GM23338 (cell line): Measurements from ENCODE around the gene TRAPPC14. TPM values are rescaled to one million over a fixed set of nuclear protein-coding genes. Genes with fewer than 3 reads are reported as not detected.

Experiments
- ATAC-seq: fragments of 200-7000 bp; cut with Tn5 transposase; 3 replicates; pipeline ENCODE4 v1.9.1; 2020
- DNase-seq: peaks from one replicate; pipeline ENCODE4 v3.0.0-alpha.2; 2015; ENCODE audit warnings: low spot score
- H2AFZ ChIP-seq: fragments of 200-600 bp; sonication (generic); 2 replicates; pipeline ENCODE4 v1.8.0; 2016; ENCODE audit warnings: antibody characterized with exemption, mild to moderate bottlenecking, moderate library complexity
- H3F3A ChIP-seq: fragments of 200-600 bp; sonication (generic); replicated peaks from 2 replicates; pipeline ENCODE4 v1.8.0; 2017; ENCODE audit warnings: antibody characterized with exemption, mixed run types, low read depth
- H3K27ac ChIP-seq: fragments of 200-600 bp; sonication (generic); 2 replicates; pipeline ENCODE4 v1.6.1; 2016; ENCODE audit warnings: low read depth
- H3K27me3 ChIP-seq: fragments of 200-600 bp; sonication (generic); 2 replicates; pipeline ENCODE4 v1.8.0; 2016; ENCODE audit warnings: mild to moderate bottlenecking, mixed run types, moderate library complexity; ENCODE audit not compliant: insufficient read depth
- H3K36me3 ChIP-seq: fragments of 200-600 bp; sonication (generic); 2 replicates; pipeline ENCODE4 v1.8.0; 2016; ENCODE audit warnings: mild to moderate bottlenecking; ENCODE audit not compliant: insufficient read depth
- H3K4me1 ChIP-seq: fragments of 200-600 bp; sonication (generic); 2 replicates; pipeline ENCODE4 v1.8.0; 2016; ENCODE audit warnings: mild to moderate bottlenecking, moderate library complexity; ENCODE audit not compliant: insufficient read depth
- H3K4me2 ChIP-seq: fragments of 200-600 bp; sonication (generic); 2 replicates; pipeline ENCODE4 v1.7.1; 2017; ENCODE audit warnings: mixed run types
- H3K4me3 ChIP-seq: fragments of 200-600 bp; sonication (generic); 2 replicates; pipeline ENCODE4 v1.6.1; 2016; ENCODE audit warnings: mixed run types
- H3K79me2 ChIP-seq: fragments of 200-600 bp; sonication (generic); replicated peaks from 2 replicates; pipeline ENCODE4 v1.8.0; 2017; ENCODE audit warnings: mild to moderate bottlenecking; ENCODE audit not compliant: insufficient read depth
- H3K9me2 ChIP-seq: fragments of 200-600 bp; sonication (generic); 2 replicates; pipeline ENCODE4 v1.8.0; 2017; ENCODE audit not compliant: insufficient read depth
- H4K20me1 ChIP-seq: fragments of 200-600 bp; sonication (generic); replicated peaks from 2 replicates; pipeline ENCODE4 v1.8.0; 2017; ENCODE audit warnings: mild to moderate bottlenecking; ENCODE audit not compliant: insufficient read depth
- H3K27ac Mint-ChIP-seq: 2 replicates; pipeline ENCODE4 v1.8.0; 2020; ENCODE audit warnings: inconsistent platforms, mild to moderate bottlenecking, moderate library complexity, mixed read lengths
- H3K27me3 Mint-ChIP-seq: 3 replicates; pipeline ENCODE4 v1.8.0; 2022; ENCODE audit warnings: low read depth, mild to moderate bottlenecking, moderate library complexity, mixed read lengths, inconsistent platforms; ENCODE audit not compliant: insufficient read depth, poor library complexity
- H3K36me3 Mint-ChIP-seq: 3 replicates; pipeline ENCODE4 v1.8.0; 2021; ENCODE audit warnings: low read depth, mild to moderate bottlenecking, inconsistent platforms, moderate library complexity, mixed read lengths
- H3K4me1 Mint-ChIP-seq: 3 replicates; pipeline ENCODE4 v1.8.0; 2020; ENCODE audit warnings: mild to moderate bottlenecking, inconsistent platforms, mixed read lengths
- H3K4me3 Mint-ChIP-seq: 3 replicates; pipeline ENCODE4 v1.8.0; 2021; ENCODE audit warnings: moderate library complexity, mild to moderate bottlenecking, inconsistent platforms, mixed read lengths
- H3K9me3 Mint-ChIP-seq: 3 replicates; pipeline ENCODE4 v1.8.0; 2020; ENCODE audit warnings: moderate library complexity, mild to moderate bottlenecking, inconsistent platforms, mixed read lengths
- CREB1 ChIP-seq: fragments of 250-450 bp; sonication (Bioruptor Pico); IDR thresholded peaks from 2 replicates; pipeline ENCODE4 v1.5.0; 2020; ENCODE audit warnings: low read depth, mild to moderate bottlenecking, moderate library complexity
- EZH2 ChIP-seq: fragments of 200-600 bp; sonication (generic); IDR thresholded peaks from one replicate; pipeline ENCODE4 v1.8.0; 2017; ENCODE audit warnings: antibody characterized with exemption, mild to moderate bottlenecking, low read depth; ENCODE audit not compliant: unreplicated experiment
- EZH2phosphoT487 ChIP-seq: fragments of 200-600 bp; sonication (generic); IDR thresholded peaks from one replicate; pipeline ENCODE4 v1.8.1; 2018; ENCODE audit warnings: antibody characterized with exemption; ENCODE audit not compliant: unreplicated experiment
- NANOG ChIP-seq: IDR thresholded peaks from 2 replicates; pipeline ENCODE4 v1.6.1; 2016; ENCODE audit warnings: antibody characterized with exemption, borderline replicate concordance
- POLR2AphosphoS5 ChIP-seq: IDR thresholded peaks from 2 replicates; pipeline ENCODE4 v1.6.1; 2016; ENCODE audit warnings: antibody characterized with exemption, low read depth
- STAT1 ChIP-seq: IDR thresholded peaks from one replicate; pipeline ENCODE4 v1.6.1; 2016; ENCODE audit warnings: antibody characterized with exemption; ENCODE audit not compliant: unreplicated experiment
- ZNF114 ChIP-seq: fragments of 250-450 bp; sonication (Bioruptor Pico); IDR thresholded peaks from 2 replicates; pipeline ENCODE4 v1.5.0; 2020; ENCODE audit warnings: mild to moderate bottlenecking, moderate library complexity
- polyA plus RNA-seq: library from polyadenylated mRNA; unstranded; fragments of >200 nt; fragmentation: Nextera tagmentation; extraction: Ambion mirVana; gene quantifications from 2 replicates; pipeline ENCODE4 v1.2.1, GENCODE V29; 2016
- total RNA-seq: library from RNA; depleted of rRNA; stranded (reverse); fragments of >200 nt; shearing (Covaris generic); gene quantifications from 2 replicates; pipeline ENCODE4 v1.2.3, GENCODE V29; 2014
- TF ChIP-seq, protein P1 (sequence below): IDR thresholded peaks from one replicate; pipeline ENCODE4 v1.6.1; 2018; ENCODE audit warnings: antibody characterized with exemption; ENCODE audit not compliant: unreplicated experiment
- TF ChIP-seq, protein P2 (sequence below): fragments of 250-450 bp; sonication (Bioruptor Pico); IDR thresholded peaks from 2 replicates; pipeline ENCODE4 v1.5.0; 2020; ENCODE audit warnings: mild to moderate bottlenecking, moderate library complexity

TRAPPC14 gene
- total and polyA plus RNA-seq, 2 experiments from 2014 or later, result 9.3 to 15.7 TPM

DNA sequence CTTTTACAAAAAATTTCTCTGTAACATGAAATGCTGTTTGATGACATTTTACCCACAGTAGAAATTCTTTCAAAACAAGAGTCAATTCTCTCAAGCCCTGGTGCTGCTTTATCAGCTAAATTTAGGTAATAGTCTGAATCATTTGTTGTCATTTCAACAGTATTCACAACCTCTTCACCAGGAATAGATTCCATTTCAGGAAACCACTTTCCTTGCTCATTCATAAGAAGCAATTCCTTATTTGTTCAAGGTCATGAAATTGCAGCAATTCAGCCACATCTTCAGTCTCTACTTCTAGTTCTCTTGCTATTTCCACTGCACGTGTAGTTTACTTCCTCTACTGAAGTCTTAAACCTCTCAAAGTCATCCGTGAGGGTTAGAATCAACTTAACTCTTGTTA is 33.3 kb upstream of the TRAPPC14 start:
- Histone ChIP-seq H3K27me3 (no peaks in the 10 kb centered on the region), H3K4me2 (no peak overlapping the region), H4K20me1 (no peaks in the 10 kb centered on the region), H3F3A (no peaks in the 10 kb centered on the region), H3K9me2 (no peaks in the 10 kb centered on the region), H3K4me1 (no peaks in the 10 kb centered on the region), H3K27ac (no peak overlapping the region), H3K36me3 (no peaks in the 10 kb centered on the region), H3K4me3 (no peak overlapping the region), H2AFZ (no peak overlapping the region), H3K79me2 (no peaks in the 10 kb centered on the region)
- Mint-ChIP-seq H3K4me1 (peaks cover 10% of the 10 kb centered on the region), H3K27me3 (peaks cover 2% of the 10 kb centered on the region), H3K27ac (no peak overlapping the region), H3K9me3 (no peaks in the 10 kb centered on the region; the same call in 2 of the 3 replicates), H3K4me3 (no peak overlapping the region), H3K36me3 (no peaks in the 10 kb centered on the region)
- TF ChIP-seq NANOG, result no peak
- TF ChIP-seq POLR2AphosphoS5, result no peak
- TF ChIP-seq EZH2, result no peak
- no peak for TF ChIP-seq CREB1 (CRISPR knock-in tag)
- TF ChIP-seq, protein P1, sequence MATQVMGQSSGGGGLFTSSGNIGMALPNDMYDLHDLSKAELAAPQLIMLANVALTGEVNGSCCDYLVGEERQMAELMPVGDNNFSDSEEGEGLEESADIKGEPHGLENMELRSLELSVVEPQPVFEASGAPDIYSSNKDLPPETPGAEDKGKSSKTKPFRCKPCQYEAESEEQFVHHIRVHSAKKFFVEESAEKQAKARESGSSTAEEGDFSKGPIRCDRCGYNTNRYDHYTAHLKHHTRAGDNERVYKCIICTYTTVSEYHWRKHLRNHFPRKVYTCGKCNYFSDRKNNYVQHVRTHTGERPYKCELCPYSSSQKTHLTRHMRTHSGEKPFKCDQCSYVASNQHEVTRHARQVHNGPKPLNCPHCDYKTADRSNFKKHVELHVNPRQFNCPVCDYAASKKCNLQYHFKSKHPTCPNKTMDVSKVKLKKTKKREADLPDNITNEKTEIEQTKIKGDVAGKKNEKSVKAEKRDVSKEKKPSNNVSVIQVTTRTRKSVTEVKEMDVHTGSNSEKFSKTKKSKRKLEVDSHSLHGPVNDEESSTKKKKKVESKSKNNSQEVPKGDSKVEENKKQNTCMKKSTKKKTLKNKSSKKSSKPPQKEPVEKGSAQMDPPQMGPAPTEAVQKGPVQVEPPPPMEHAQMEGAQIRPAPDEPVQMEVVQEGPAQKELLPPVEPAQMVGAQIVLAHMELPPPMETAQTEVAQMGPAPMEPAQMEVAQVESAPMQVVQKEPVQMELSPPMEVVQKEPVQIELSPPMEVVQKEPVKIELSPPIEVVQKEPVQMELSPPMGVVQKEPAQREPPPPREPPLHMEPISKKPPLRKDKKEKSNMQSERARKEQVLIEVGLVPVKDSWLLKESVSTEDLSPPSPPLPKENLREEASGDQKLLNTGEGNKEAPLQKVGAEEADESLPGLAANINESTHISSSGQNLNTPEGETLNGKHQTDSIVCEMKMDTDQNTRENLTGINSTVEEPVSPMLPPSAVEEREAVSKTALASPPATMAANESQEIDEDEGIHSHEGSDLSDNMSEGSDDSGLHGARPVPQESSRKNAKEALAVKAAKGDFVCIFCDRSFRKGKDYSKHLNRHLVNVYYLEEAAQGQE, result no peak
- no peak for TF ChIP-seq STAT1
- TF ChIP-seq EZH2phosphoT487, result no peak
- TF ChIP-seq, protein P2, sequence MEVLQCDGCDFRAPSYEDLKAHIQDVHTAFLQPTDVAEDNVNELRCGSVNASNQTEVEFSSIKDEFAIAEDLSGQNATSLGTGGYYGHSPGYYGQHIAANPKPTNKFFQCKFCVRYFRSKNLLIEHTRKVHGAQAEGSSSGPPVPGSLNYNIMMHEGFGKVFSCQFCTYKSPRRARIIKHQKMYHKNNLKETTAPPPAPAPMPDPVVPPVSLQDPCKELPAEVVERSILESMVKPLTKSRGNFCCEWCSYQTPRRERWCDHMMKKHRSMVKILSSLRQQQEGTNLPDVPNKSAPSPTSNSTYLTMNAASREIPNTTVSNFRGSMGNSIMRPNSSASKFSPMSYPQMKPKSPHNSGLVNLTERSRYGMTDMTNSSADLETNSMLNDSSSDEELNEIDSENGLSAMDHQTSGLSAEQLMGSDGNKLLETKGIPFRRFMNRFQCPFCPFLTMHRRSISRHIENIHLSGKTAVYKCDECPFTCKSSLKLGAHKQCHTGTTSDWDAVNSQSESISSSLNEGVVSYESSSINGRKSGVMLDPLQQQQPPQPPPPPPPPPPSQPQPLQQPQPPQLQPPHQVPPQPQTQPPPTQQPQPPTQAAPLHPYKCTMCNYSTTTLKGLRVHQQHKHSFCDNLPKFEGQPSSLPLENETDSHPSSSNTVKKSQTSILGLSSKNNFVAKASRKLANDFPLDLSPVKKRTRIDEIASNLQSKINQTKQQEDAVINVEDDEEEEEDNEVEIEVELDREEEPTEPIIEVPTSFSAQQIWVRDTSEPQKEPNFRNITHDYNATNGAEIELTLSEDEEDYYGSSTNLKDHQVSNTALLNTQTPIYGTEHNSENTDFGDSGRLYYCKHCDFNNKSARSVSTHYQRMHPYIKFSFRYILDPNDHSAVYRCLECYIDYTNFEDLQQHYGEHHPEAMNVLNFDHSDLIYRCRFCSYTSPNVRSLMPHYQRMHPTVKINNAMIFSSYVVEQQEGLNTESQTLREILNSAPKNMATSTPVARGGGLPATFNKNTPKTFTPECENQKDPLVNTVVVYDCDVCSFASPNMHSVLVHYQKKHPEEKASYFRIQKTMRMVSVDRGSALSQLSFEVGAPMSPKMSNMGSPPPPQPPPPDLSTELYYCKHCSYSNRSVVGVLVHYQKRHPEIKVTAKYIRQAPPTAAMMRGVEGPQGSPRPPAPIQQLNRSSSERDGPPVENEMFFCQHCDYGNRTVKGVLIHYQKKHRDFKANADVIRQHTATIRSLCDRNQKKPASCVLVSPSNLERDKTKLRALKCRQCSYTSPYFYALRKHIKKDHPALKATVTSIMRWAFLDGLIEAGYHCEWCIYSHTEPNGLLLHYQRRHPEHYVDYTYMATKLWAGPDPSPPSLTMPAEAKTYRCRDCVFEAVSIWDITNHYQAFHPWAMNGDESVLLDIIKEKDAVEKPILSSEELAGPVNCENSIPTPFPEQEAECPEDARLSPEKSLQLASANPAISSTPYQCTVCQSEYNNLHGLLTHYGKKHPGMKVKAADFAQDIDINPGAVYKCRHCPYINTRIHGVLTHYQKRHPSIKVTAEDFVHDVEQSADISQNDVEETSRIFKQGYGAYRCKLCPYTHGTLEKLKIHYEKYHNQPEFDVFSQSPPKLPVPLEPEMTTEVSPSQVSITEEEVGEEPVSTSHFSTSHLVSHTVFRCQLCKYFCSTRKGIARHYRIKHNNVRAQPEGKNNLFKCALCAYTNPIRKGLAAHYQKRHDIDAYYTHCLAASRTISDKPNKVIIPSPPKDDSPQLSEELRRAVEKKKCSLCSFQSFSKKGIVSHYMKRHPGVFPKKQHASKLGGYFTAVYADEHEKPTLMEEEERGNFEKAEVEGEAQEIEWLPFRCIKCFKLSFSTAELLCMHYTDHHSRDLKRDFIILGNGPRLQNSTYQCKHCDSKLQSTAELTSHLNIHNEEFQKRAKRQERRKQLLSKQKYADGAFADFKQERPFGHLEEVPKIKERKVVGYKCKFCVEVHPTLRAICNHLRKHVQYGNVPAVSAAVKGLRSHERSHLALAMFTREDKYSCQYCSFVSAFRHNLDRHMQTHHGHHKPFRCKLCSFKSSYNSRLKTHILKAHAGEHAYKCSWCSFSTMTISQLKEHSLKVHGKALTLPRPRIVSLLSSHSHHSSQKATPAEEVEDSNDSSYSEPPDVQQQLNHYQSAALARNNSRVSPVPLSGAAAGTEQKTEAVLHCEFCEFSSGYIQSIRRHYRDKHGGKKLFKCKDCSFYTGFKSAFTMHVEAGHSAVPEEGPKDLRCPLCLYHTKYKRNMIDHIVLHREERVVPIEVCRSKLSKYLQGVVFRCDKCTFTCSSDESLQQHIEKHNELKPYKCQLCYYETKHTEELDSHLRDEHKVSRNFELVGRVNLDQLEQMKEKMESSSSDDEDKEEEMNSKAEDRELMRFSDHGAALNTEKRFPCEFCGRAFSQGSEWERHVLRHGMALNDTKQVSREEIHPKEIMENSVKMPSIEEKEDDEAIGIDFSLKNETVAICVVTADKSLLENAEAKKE (CRISPR knock-in tag), result no peak
- no peak for TF ChIP-seq ZNF114 (CRISPR knock-in tag)
- ATAC-seq, result no peak
- no peak for DNase-seq
